K562 (cell line): Measurements from ENCODE around the gene VSTM5.

Source experiments
- BRD4 ChIP-seq: fragments of 200-600 bp; sonication (generic); IDR thresholded peaks from 2 replicates; pipeline ENCODE4 v1.6.1; 2017; ENCODE audit warnings: inconsistent platforms
- EZH2 ChIP-seq: IDR thresholded peaks from 2 replicates; pipeline ENCODE4 v1.6.1; 2012; ENCODE audit warnings: low read depth, mild to moderate bottlenecking, inconsistent platforms, low read length, borderline replicate concordance
- FOXA3 ChIP-seq, 2 experiments: fragments of 450-650 bp in 1 of 2; sonication (generic) in 1 of 2; formaldehyde crosslinking; IDR thresholded peaks in 1 of 2; conservative IDR thresholded peaks in 1 of 2; 2 replicates each; pipeline versions ENCODE4 v1.4.0 to v1.8.0; 2020 to 2022; ENCODE audit warnings: mild to moderate bottlenecking in 2 of 2, missing genetic modification reagents in 1 of 2
- LCOR ChIP-seq: sonication (generic); formaldehyde crosslinking; IDR thresholded peaks from 2 replicates; pipeline ENCODE4 v1.8.0; 2022; ENCODE audit warnings: mild to moderate bottlenecking, missing genetic modification reagents
- MIER1 ChIP-seq: fragments of 450-650 bp; IDR thresholded peaks from 2 replicates; pipeline ENCODE4 v1.6.1; 2016; ENCODE audit warnings: antibody characterized with exemption, mild to moderate bottlenecking, low read depth
- NR1H2 ChIP-seq: sonication (generic); formaldehyde crosslinking; IDR thresholded peaks from 2 replicates; pipeline ENCODE4 v1.4.0; 2020; ENCODE audit warnings: mild to moderate bottlenecking, missing genetic modification reagents
- PRDM10 ChIP-seq: fragments of 450-650 bp; IDR thresholded peaks from 2 replicates; pipeline ENCODE4 v1.6.1; 2018; ENCODE audit not compliant: partially characterized antibody
- REST ChIP-seq, 2 experiments: fragments of 450-650 bp; formaldehyde crosslinking in 1 of 2; IDR thresholded peaks; 2 replicates each; pipeline versions ENCODE4 v1.4.0 to v1.6.1; 2014 to 2020; ENCODE audit warnings: mild to moderate bottlenecking in 2 of 2, borderline replicate concordance in 1 of 2, low read depth in 1 of 2
- SMARCC2 ChIP-seq: fragments of 450-650 bp; IDR thresholded peaks from 2 replicates; pipeline ENCODE4 v1.6.1; 2017; ENCODE audit warnings: antibody characterized with exemption, moderate library complexity, mild to moderate bottlenecking, low read depth
- SNIP1 ChIP-seq: fragments of 450-650 bp; IDR thresholded peaks from 2 replicates; pipeline ENCODE4 v1.7.1; 2017; ENCODE audit warnings: low read depth, mild to moderate bottlenecking
- ZNF23 ChIP-seq: fragments of 250-450 bp; sonication (Bioruptor Pico); IDR thresholded peaks from 2 replicates; pipeline ENCODE4 v1.4.0; 2020; ENCODE audit warnings: mild to moderate bottlenecking
- TF ChIP-seq, protein P1 (sequence below): fragments of 250-450 bp; sonication (Bioruptor Pico); IDR thresholded peaks from 2 replicates; pipeline ENCODE4 v1.4.0; 2020

- no peak for TF ChIP-seq REST (IDR thresholded peaks at IDR 0.05; ENCODE audit: borderline replicate concordance)
- no peak for TF ChIP-seq REST (CRISPR knock-in tag; IDR thresholded peaks at IDR 0.05; ENCODE audit: low read depth)
- no peak for TF ChIP-seq LCOR (CRISPR knock-in tag)
- TF ChIP-seq SNIP1 = no peak
- no peak for TF ChIP-seq ZNF23
- no peak for TF ChIP-seq PRDM10
- TF ChIP-seq, protein P1, sequence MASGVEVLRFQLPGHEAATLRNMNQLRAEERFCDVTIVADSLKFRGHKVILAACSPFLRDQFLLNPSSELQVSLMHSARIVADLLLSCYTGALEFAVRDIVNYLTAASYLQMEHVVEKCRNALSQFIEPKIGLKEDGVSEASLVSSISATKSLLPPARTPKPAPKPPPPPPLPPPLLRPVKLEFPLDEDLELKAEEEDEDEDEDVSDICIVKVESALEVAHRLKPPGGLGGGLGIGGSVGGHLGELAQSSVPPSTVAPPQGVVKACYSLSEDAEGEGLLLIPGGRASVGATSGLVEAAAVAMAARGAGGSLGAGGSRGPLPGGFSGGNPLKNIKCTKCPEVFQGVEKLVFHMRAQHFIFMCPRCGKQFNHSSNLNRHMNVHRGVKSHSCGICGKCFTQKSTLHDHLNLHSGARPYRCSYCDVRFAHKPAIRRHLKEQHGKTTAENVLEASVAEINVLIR (CRISPR knock-in tag) = no peak
- TF ChIP-seq EZH2 = no peak
- TF ChIP-seq BRD4 = no peak
- TF ChIP-seq FOXA3 (CRISPR knock-in tag; conservative IDR thresholded peaks at IDR 0.05 in 1 of 2, IDR thresholded peaks at IDR 0.05 in 1 of 2) = no peak
- no peak for TF ChIP-seq SMARCC2
- TF ChIP-seq NR1H2 = no peak
- TF ChIP-seq MIER1 = no peak
Observed at GRCh38 chr11:93849201-93849600, 1.2 kb downstream of the VSTM5 start.
